Astrocyte of the spinal cord (primary cell): Measurements from ENCODE around the gene ZBTB16.

ENCODE experiments used
- DNase-seq: peaks from one replicate; pipeline ENCODE4 v3.0.0; 2011; ENCODE audit warnings: low read depth, low spot score
- H3K4me3 ChIP-seq: 2 replicates; pipeline ENCODE4 v1.5.1; 2011; ENCODE audit warnings: low read depth, mild to moderate bottlenecking, low read length, moderate library complexity
- CTCF ChIP-seq: IDR thresholded peaks from 2 replicates; pipeline ENCODE4 v1.5.1; 2012; ENCODE audit warnings: low read depth, mild to moderate bottlenecking, low read length, inconsistent platforms
- in situ Hi-C: cut with HindIII; loops from 2 replicates; pipeline ENCODE4 v1.10.0; 2017; ENCODE audit warnings: low sequenced_read_pairs

The ZBTB16 gene

GRCh38 chr11:114181752-114182151 is 122.2 kb downstream of the ZBTB16 start:
- H3K4me3 ChIP-seq: no peak overlapping the region
- in situ Hi-C loops: no loop called here
- no peak for DNase-seq
- TF ChIP-seq CTCF: no peak

DNA sequence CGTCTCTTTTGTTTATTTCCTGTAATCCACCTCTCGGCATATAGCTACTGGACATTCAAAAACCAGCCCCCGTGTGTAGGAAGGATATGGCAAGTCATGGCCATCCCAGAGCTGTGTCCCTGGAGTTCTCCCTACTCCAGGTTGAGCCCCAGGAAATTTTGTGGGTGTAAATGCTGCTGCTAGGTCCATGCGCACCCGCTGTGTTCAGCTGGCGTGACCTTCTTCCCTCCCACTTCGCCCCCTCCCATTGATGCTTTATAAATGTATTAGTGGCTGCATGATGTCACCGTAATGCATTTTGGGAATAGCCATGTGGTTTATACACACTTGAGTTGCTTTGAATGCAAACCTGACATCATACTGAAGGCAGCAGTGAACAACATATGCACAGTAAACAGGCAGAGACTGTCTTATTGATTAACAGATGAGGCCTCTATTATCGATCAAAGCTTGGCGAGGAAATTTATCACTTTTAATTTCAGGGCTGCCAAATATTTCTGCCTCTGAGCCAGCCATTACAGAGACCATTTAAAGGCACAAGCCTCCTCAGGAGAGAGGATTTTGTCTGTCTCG is 123.0 kb downstream of the ZBTB16 start:
- no peak for DNase-seq
- TF ChIP-seq CTCF: no peak
- in situ Hi-C loops: no loop called here
- no peak overlapping the region for H3K4me3 ChIP-seq

- H3K4me3 ChIP-seq: no peak overlapping the region
- no peak for DNase-seq
- no peak for TF ChIP-seq CTCF
- in situ Hi-C loops: no loop called here
Measured at GRCh38 chr11:114183044-114183511, 123.6 kb downstream of the ZBTB16 start.

GRCh38 chr11:114185436-114185835 is 125.9 kb downstream of the ZBTB16 start:
- no peak for TF ChIP-seq CTCF
- DNase-seq: no peak
- in situ Hi-C loops: no loop called here
- no peak overlapping the region for H3K4me3 ChIP-seq

DNA sequence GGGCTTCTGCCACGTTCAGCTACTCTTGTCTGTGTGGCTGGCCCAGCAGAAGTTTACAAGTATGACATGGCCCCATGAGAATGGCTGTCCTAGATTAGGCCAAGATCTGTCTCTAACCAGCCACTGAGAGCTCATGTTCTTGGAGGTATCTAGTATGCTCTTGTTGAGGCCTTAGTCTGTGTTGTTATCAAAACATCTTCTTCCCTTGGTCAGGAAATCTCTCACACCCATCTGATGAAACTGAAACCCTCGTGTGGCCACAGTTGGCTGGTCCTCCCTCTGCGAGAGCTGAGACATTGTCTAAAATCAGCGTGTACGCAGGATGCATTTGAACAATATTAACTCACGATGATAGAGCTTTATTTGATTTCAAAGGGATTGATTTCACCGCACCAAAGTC is 127.7 kb downstream of the ZBTB16 start:
- in situ Hi-C loops: no loop called here
- no peak overlapping the region for H3K4me3 ChIP-seq
- DNase-seq: no peak
- no peak for TF ChIP-seq CTCF

DNA sequence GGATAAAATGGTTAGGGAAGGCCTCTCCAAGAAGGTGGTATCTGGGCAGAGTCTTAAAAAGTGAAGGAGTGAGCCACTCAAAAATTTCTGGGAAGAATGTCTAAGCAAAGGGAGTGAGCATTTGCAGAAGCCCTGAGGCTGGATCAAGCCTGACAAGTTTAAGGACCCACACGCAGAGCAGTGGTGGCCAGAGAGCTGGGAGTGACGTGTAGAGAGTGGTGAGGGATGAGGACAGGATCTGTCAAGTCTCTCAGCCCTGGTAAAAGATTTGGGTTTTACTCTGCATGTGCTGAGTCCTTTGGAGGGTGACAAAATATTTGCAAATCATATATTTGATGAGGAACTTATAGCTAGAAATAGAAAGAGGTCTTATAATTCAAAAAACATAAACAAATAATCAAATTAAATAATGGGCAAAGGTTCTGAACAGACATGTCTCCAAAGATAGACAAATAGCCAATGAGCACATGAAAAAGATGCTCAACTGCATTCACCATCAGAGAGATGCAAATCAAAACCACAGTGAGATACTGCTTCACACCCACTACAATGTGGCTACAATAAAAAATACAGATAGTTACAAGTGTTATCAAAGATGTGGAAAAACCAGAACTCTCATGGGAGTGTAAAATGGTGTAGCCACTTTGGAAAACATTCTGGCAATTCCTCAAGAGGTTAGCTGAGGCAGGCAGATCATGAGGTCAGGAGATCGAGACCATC is 129.5 kb downstream of the ZBTB16 start:
- DNase-seq: no peak
- TF ChIP-seq CTCF: no peak
- H3K4me3 ChIP-seq: no peak overlapping the region
- in situ Hi-C loops: no loop called here
